ENCODE measurements around the gene SHC3.

SHC3 gene

GRCh38 chr9:88960632-88961031, 218.0 kb downstream of the SHC3 start:
- Histone ChIP-seq H3K4ac (ENCODE audit: low read depth, low read length) (no peak overlapping the region), H2AK5ac (ENCODE audit: low read length) (no peak overlapping the region), H2BK12ac (ENCODE audit: low read length) (no peak overlapping the region), H3K9me3 (ENCODE audit: insufficient read depth, low read depth, low read length) (no peaks in the 10 kb centered on the region), H3K36me3 (ENCODE audit: control insufficient read depth in 1 of 2, insufficient read depth in 2 of 2, low read length in 2 of 2) (no peaks in the 10 kb centered on the region), H3K4me2 (ENCODE audit: low read length) (no peak overlapping the region), H3K27ac (ENCODE audit: low read depth, low read length) (no peak overlapping the region), H4K8ac (ENCODE audit: low read depth, low read length) (no peak overlapping the region), H3K23ac (ENCODE audit: low read length) (no peak overlapping the region), H3K9ac (ENCODE audit: low read length) (no peak overlapping the region), H3K79me2 (ENCODE audit: control insufficient read depth, insufficient read depth, low read length, poor library complexity) (no peaks in the 10 kb centered on the region), H3K18ac (ENCODE audit: low read length) (no peak overlapping the region), H3K14ac (ENCODE audit: low read length) (no peak overlapping the region), H3K4me3 (ENCODE audit: low read depth, low read length) (no peak overlapping the region), H3K27me3 (ENCODE audit: insufficient read depth, low read length) (no peaks in the 10 kb centered on the region), H4K12ac (ENCODE audit: low read depth, low read length) (no peak overlapping the region), H2BK120ac (ENCODE audit: insufficient read depth, low read length, poor library complexity) (no peak overlapping the region), H3K4me1 (ENCODE audit: control insufficient read depth in 1 of 2, insufficient read depth in 2 of 2, low read length in 2 of 2) (no peaks in the 10 kb centered on the region), H2BK5ac (ENCODE audit: low read depth, low read length, poor library complexity) (no peak overlapping the region), H3K79me1 (ENCODE audit: low read length) (no peaks in the 10 kb centered on the region), H4K91ac (ENCODE audit: low read depth, low read length) (no peak overlapping the region), H2AFZ (ENCODE audit: insufficient read depth, low read length, poor library complexity) (no peak overlapping the region)
- no peak for DNase-seq
- WGBS (ENCODE audit: extremely low coverage, insufficient coverage, insufficient read length): no CpG with 5 or more reads among the region's 3 CpGs

GRCh38 chr9:88959727-88960469, 218.7 kb downstream of the SHC3 start:
- no peak overlapping the region for H2AK5ac ChIP-seq (ENCODE audit: low read length)
- H3K9me3 ChIP-seq (ENCODE audit: insufficient read depth, low read depth, low read length): no peaks in the 10 kb centered on the region
- H3K27me3 ChIP-seq (ENCODE audit: insufficient read depth, low read length): no peaks in the 10 kb centered on the region
- no peak for DNase-seq
- no peak overlapping the region for H3K27ac ChIP-seq (ENCODE audit: low read depth, low read length)
- H3K18ac ChIP-seq (ENCODE audit: low read length): no peak overlapping the region
- H3K14ac ChIP-seq (ENCODE audit: low read length): no peak overlapping the region
- H2BK12ac ChIP-seq (ENCODE audit: low read length): no peak overlapping the region
- no peak overlapping the region for H4K91ac ChIP-seq (ENCODE audit: low read depth, low read length)
- H3K4ac ChIP-seq (ENCODE audit: low read depth, low read length): no peak overlapping the region
- H4K8ac ChIP-seq (ENCODE audit: low read depth, low read length): no peak overlapping the region
- H3K9ac ChIP-seq (ENCODE audit: low read length): no peak overlapping the region
- H2BK5ac ChIP-seq (ENCODE audit: low read depth, low read length, poor library complexity): no peak overlapping the region
- no peak overlapping the region for H3K4me2 ChIP-seq (ENCODE audit: low read length)
- no peak overlapping the region for H2BK120ac ChIP-seq (ENCODE audit: insufficient read depth, low read length, poor library complexity)
- H3K4me1 ChIP-seq (ENCODE audit: control insufficient read depth in 1 of 2, insufficient read depth in 2 of 2, low read length in 2 of 2): no peaks in the 10 kb centered on the region
- no peak overlapping the region for H3K23ac ChIP-seq (ENCODE audit: low read length)
- H2AFZ ChIP-seq (ENCODE audit: insufficient read depth, low read length, poor library complexity): no peak overlapping the region
- H4K12ac ChIP-seq (ENCODE audit: low read depth, low read length): no peak overlapping the region
- no CpG with 5 or more reads among the region's 5 CpGs for WGBS (ENCODE audit: extremely low coverage, insufficient coverage, insufficient read length)
- H3K36me3 ChIP-seq (ENCODE audit: control insufficient read depth in 1 of 2, insufficient read depth in 2 of 2, low read length in 2 of 2): no peaks in the 10 kb centered on the region
- no peak overlapping the region for H3K4me3 ChIP-seq (ENCODE audit: low read depth, low read length)
- H3K79me1 ChIP-seq (ENCODE audit: low read length): no peaks in the 10 kb centered on the region
- H3K79me2 ChIP-seq (ENCODE audit: control insufficient read depth, insufficient read depth, low read length, poor library complexity): no peaks in the 10 kb centered on the region

GRCh38 chr9:88957526-88957925, 221.1 kb downstream of the SHC3 start:
- Histone ChIP-seq H3K4me1 (ENCODE audit: control insufficient read depth in 1 of 2, insufficient read depth in 2 of 2, low read length in 2 of 2) (peaks cover 4 to 7% of the 10 kb centered on the region in 2 experiments), H2BK120ac (ENCODE audit: insufficient read depth, low read length, poor library complexity) (no peak overlapping the region), H2AK5ac (ENCODE audit: low read length) (no peak overlapping the region), H3K27ac (ENCODE audit: low read depth, low read length) (no peak overlapping the region), H4K8ac (ENCODE audit: low read depth, low read length) (no peak overlapping the region), H3K36me3 (ENCODE audit: control insufficient read depth in 1 of 2, insufficient read depth in 2 of 2, low read length in 2 of 2) (no peaks in the 10 kb centered on the region), H3K4ac (ENCODE audit: low read depth, low read length) (no peak overlapping the region), H3K14ac (ENCODE audit: low read length) (no peak overlapping the region), H2AFZ (ENCODE audit: insufficient read depth, low read length, poor library complexity) (no peak overlapping the region), H3K9ac (ENCODE audit: low read length) (no peak overlapping the region), H3K79me1 (ENCODE audit: low read length) (no peaks in the 10 kb centered on the region), H2BK5ac (ENCODE audit: low read depth, low read length, poor library complexity) (no peak overlapping the region), H3K27me3 (ENCODE audit: insufficient read depth, low read length) (no peaks in the 10 kb centered on the region), H4K12ac (ENCODE audit: low read depth, low read length) (no peak overlapping the region), H3K4me3 (ENCODE audit: low read depth, low read length) (no peak overlapping the region), H3K4me2 (ENCODE audit: low read length) (no peak overlapping the region), H3K18ac (ENCODE audit: low read length) (no peak overlapping the region), H4K91ac (ENCODE audit: low read depth, low read length) (no peak overlapping the region), H2BK12ac (ENCODE audit: low read length) (no peak overlapping the region), H3K79me2 (ENCODE audit: control insufficient read depth, insufficient read depth, low read length, poor library complexity) (no peaks in the 10 kb centered on the region), H3K9me3 (ENCODE audit: insufficient read depth, low read depth, low read length) (peaks cover 2% of the 10 kb centered on the region), H3K23ac (ENCODE audit: low read length) (no peak overlapping the region)
- no CpG with 5 or more reads among the region's 3 CpGs for WGBS (ENCODE audit: extremely low coverage, insufficient coverage, insufficient read length)
- no peak for DNase-seq

Data from trophoblast cell (in vitro differentiated cells and primary cell).